Breast epithelium (tissue), 4 donors: ENCODE results near the gene ERRFI1. TPM values are rescaled to one million over a fixed set of nuclear protein-coding genes. Genes with fewer than 3 reads are reported as not detected.
"Not testable (repeated sequence)": the region's sequence is repeated elsewhere in the genome, so short reads cannot be mapped to it uniquely, and the experiment has no call there.

ENCODE experiments used
- DNase-seq, 2 donors: peaks; one replicate each; pipeline ENCODE4 v3.0.0-alpha.2; 2019; ENCODE audit warnings: low spot score in 2 of 2
- H3K27ac ChIP-seq, 2 donors: fragments of 200-600 bp; sonication (generic) in 1 of 2; one replicate each; pipeline ENCODE4 v1.5.1; 2016 to 2019; ENCODE audit warnings: mild to moderate bottlenecking in 1 of 2
- H3K27me3 ChIP-seq, 2 donors: fragments of 200-600 bp; sonication (generic) in 1 of 2; one replicate each; pipeline versions ENCODE4 v1.5.1 to v1.6.0; 2017 to 2019; ENCODE audit warnings: control low read depth in 1 of 2, mild to moderate bottlenecking in 1 of 2
- H3K36me3 ChIP-seq: fragments of 200-600 bp; one replicate; pipeline ENCODE4 v1.5.1; 2019
- H3K4me1 ChIP-seq, 2 donors: fragments of 200-600 bp; sonication (generic); one replicate each; pipeline ENCODE4 v1.5.1; 2016 to 2019; ENCODE audit warnings: control low read depth in 1 of 2
- H3K4me3 ChIP-seq, 3 donors: fragments of 200-600 bp; sonication (generic); 1 replicate in 2 of 3; 2 replicates in 1 of 3; pipeline ENCODE4 v1.5.1; 2016 to 2019; ENCODE audit warnings: mild to moderate bottlenecking in 3 of 3, moderate library complexity in 2 of 3
- H3K9me3 ChIP-seq, 2 donors: fragments of 200-600 bp; sonication (generic) in 1 of 2; one replicate each; pipeline ENCODE4 v1.5.1; 2016 to 2019; ENCODE audit warnings: control low read depth in 1 of 2
- POLR2A ChIP-seq: fragments of 450-650 bp; IDR thresholded peaks from one replicate; pipeline ENCODE4 v1.6.1; 2016; ENCODE audit warnings: antibody characterized with exemption, mild to moderate bottlenecking, moderate library complexity
- POLR2AphosphoS5 ChIP-seq, 3 donors: sonication (generic); formaldehyde crosslinking; IDR thresholded peaks; one replicate each; pipeline ENCODE4 v1.6.1; 2017; ENCODE audit warnings: antibody characterized with exemption in 3 of 3
- intact Hi-C: fragments of 100-400 bp; cut with DNase I; formaldehyde crosslinking; loops from one replicate; pipeline ENCODE4 v1.15.1; 2023; ENCODE audit warnings: low total_unique reads
- total RNA-seq, 3 donors: library from RNA; depleted of rRNA; stranded (reverse); fragments of >200 nt; gene quantifications; one replicate each; pipeline ENCODE4 v1.1.0, GENCODE V29; 2016
- TF ChIP-seq, protein P1 (sequence below), 3 donors: fragments of 450-650 bp; IDR thresholded peaks; one replicate each; pipeline ENCODE4 v1.5.1; 2016 to 2017; ENCODE audit warnings: antibody characterized with exemption in 3 of 3, mild to moderate bottlenecking in 3 of 3, moderate library complexity in 3 of 3

Gene ERRFI1
- total RNA-seq, 3 donors from 2014 or later: 207 to 550 (median 379) TPM

DNA sequence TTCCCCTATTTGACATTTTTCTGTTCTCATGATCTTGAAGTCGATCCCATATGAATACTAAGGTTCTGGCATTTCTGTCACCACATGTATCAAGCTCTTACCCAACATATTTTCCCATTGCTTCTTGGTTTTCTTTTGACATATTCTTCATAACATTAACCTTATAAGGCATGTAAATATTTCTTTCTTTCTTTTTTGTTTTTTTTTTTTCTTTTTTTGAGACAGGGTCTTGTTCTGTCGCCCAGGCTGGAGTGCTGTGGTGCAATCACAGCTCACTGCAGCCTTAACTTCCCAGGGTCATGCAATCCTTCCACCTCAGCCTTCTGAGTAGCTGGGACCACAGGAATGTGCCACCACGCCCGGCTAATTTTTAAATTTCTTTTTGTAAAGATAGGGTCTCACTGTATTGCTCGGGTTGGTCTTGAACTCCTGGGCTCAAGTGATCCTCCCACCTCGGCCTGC lies 33.1 kb upstream of the ERRFI1 start:
- intact Hi-C loops: no loop called here
- Histone ChIP-seq H3K27me3 (no peaks in the 10 kb centered on the region), H3K9me3 (no peaks in the 10 kb centered on the region), H3K4me1 (no peaks in the 10 kb centered on the region), H3K36me3 (no peaks in the 10 kb centered on the region), H3K4me3 (no peak overlapping the region), H3K27ac (no peak overlapping the region)
- no peak for DNase-seq
- no peak for TF ChIP-seq POLR2A

DNA sequence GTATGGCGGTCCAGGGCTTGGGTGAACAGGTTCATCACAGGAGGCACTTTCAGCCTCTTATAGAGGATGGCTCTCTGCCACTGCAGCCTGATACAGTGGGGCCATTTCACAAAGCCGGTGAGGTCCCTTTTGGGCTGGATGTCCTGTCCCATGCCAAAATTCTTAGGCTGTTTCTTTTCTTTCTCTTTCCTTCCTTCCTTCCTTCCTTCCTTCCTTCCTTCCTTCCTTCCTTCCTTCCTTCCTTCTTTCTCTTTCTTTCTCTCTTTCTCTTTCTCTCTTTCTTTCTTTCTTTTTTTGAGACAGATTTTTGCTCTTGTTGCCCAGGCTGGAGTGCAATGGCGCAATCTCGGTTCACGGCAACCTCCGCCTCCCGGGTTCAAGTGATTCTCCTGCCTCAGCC lies 31.7 kb upstream of the ERRFI1 start:
- H3K27ac ChIP-seq, H3K4me1 ChIP-seq, H3K36me3 ChIP-seq, H3K27me3 ChIP-seq, intact Hi-C loops, H3K4me3 ChIP-seq, DNase-seq, H3K9me3 ChIP-seq: not testable (repeated sequence)

DNA sequence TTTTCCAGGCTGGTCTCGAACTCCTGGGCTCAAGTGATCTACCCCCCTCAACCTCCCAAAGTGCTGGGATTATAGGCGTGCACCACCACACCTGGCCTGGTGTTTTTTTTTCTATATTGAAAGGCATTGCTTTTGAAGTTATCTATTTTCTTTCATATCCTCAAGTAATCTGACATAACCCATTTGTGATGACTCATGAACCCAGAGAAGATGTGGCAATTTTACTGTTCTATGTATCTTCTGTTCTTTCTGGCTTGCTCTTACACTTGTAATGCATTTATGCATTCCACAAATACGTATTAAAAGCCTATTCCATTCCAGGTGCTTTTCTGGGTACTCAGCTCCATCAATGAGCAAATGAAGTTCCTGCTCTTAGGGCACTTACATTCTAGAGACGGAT lies 29.9 kb upstream of the ERRFI1 start:
- H3K4me1 ChIP-seq: no peaks in the 10 kb centered on the region
- H3K4me3 ChIP-seq: no peak overlapping the region
- H3K27ac ChIP-seq: peak overlapping the region in 1 of 2 donors; percentile 17

DNA sequence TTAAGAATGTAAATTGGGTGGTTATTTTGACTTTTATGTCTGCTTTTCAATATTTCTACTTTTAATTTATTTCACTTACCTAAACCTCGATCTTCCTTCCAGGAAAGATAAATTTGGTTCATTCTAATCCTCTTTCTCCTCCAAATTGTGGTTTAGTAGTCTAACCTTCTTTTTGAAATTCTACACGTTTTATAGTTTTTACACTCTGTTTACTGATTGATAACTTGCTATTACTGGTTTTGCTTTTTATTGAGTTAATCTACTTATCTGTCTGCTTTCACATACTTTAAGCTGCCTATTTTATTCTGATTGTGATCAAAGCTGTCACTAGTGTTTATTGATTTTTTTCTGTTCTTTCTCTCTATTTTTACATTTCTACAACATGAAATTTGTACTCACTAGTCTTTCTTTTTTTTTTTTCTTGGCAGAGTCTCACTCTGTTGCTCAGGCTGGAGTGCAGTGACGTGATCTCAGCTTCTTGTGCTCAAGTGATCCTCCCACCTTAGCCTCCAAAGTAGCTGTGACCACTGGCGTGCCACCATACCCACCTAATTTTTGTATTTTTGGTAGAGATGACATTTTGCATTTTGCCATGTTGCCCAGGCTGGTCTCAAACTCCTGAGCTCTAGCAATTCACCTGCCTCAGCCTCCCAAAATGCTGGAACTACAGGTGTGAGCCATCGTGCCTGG lies 27.9 kb upstream of the ERRFI1 start:
- Histone ChIP-seq H3K9me3 (no peaks in the 10 kb centered on the region), H3K36me3 (no peaks in the 10 kb centered on the region), H3K4me1 (no peaks in the 10 kb centered on the region), H3K27ac (no peak overlapping the region), H3K4me3 (no peak overlapping the region), H3K27me3 (no peaks in the 10 kb centered on the region)
- no peak for DNase-seq
- TF ChIP-seq POLR2AphosphoS5 (IDR thresholded peaks at IDR 0.05) (no peak), POLR2A (no peak)
- TF ChIP-seq, protein P1, sequence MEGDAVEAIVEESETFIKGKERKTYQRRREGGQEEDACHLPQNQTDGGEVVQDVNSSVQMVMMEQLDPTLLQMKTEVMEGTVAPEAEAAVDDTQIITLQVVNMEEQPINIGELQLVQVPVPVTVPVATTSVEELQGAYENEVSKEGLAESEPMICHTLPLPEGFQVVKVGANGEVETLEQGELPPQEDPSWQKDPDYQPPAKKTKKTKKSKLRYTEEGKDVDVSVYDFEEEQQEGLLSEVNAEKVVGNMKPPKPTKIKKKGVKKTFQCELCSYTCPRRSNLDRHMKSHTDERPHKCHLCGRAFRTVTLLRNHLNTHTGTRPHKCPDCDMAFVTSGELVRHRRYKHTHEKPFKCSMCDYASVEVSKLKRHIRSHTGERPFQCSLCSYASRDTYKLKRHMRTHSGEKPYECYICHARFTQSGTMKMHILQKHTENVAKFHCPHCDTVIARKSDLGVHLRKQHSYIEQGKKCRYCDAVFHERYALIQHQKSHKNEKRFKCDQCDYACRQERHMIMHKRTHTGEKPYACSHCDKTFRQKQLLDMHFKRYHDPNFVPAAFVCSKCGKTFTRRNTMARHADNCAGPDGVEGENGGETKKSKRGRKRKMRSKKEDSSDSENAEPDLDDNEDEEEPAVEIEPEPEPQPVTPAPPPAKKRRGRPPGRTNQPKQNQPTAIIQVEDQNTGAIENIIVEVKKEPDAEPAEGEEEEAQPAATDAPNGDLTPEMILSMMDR (IDR thresholded peaks at IDR 0.05): no peak
- intact Hi-C loops: no loop called here

More for the DNA sequence above, 29.9 kb upstream of the ERRFI1 start:
- no peak for DNase-seq
- Histone ChIP-seq H3K27me3 (no peaks in the 10 kb centered on the region), H3K9me3 (no peaks in the 10 kb centered on the region), H3K36me3 (no peaks in the 10 kb centered on the region)
- intact Hi-C loops: no loop called here
- TF ChIP-seq, protein P1 (IDR thresholded peaks at IDR 0.05): no peak
- no peak for TF ChIP-seq POLR2AphosphoS5 (IDR thresholded peaks at IDR 0.05)
- TF ChIP-seq POLR2A: no peak

DNA sequence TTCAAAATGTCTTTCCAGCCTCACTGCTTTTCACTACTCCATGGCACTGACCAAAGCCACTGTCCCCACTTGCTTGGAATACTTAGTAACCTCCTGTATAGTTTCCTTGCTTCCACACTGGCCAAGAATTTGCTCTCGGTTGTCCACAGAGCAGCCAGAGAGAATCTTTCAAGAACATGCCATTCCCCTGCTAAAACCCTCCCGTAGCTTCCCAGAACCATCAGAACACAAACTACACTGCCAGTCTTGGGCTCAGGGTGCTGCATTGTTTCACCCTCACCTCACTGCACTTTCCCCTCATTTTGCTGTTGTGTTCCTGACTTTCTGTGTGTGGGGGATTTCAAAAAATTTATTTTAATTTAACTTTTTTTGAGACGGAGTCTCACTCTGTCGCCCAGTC lies 25.5 kb upstream of the ERRFI1 start:
- Histone ChIP-seq H3K9me3 (no peaks in the 10 kb centered on the region), H3K4me3 (no peak overlapping the region), H3K27me3 (no peaks in the 10 kb centered on the region), H3K4me1 (peaks cover 0 to 6% of the 10 kb centered on the region in 2 donors), H3K27ac (no peak overlapping the region), H3K36me3 (no peaks in the 10 kb centered on the region)
- DNase-seq: no peak
- intact Hi-C loops: no loop called here
- no peak for TF ChIP-seq POLR2A
- no peak for TF ChIP-seq POLR2AphosphoS5 (IDR thresholded peaks at IDR 0.05)
- TF ChIP-seq, protein P1 (IDR thresholded peaks at IDR 0.05): no peak

DNA sequence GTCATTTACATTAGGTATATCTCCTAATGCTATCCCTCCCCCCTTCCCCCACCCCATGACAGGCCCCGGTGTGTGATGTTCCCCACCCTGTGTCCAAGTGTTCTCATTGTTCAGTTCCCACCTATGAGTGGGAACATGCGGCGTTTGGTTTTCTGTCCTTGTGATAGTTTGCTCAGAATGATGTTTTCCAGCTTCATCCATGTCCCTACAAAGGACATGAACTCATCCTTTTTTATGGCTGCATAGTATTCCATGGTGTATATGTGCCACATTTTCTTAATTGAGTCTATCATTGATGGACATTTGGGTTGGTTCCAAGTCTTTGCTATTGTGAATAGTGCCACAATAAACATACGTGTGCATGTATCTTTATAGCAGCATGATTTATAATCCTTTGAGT lies 23.1 kb upstream of the ERRFI1 start:
- intact Hi-C loops, DNase-seq, H3K4me3 ChIP-seq: not testable (repeated sequence)

More for the DNA sequence above, 23.1 kb upstream of the ERRFI1 start:
- H3K36me3 ChIP-seq, H3K27me3 ChIP-seq, H3K4me1 ChIP-seq, H3K27ac ChIP-seq, H3K9me3 ChIP-seq: not testable (repeated sequence)
